ENCODE data around the gene SSR4.
A peak's percentile ranks its signal among the peaks of the same experiment; 100 is the strongest.

Gene SSR4

DNA sequence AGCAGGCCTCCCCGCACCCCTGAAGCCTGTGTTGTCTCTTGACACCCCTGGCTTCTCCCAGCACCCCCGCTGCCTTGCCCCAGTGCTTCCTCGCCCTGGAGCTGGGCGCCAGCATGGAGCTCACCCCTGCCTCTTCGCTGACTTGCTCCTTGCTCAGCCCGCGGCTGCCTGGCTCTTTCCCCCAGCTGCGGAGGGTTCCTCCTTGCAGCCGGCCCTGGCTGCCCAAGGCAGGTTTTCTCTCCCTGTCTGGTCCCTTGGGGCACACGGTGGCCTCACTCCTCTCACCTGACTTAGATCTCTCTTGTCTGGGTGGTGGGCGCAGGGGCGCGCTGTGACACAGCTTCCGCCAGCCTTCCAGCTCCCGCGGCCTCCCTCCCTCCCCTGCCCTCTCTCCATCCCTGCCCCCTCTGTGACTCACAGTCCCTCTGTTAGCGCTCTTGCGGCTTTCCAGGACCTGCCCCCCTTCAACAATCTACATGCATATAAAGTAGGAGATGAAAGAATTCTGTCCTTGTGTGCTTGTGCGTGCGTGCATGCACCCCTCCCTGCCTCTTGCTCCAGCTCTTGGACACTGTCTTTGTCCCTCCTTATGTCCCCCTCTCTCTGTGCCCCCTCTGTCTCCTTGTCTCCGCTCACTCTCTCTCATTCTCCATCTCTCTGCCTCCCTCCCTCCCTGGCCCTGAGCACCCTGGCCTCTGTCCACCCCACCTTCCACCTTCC is 28.2 kb upstream of the SSR4 start:
- CTCF ChIA-PET: no interaction called here
- POLR2A ChIA-PET (ENCODE audit: low non-redundant PET): interaction anchor here (0.6 kb wide), 1 partner anchor 42 kb away, joined by 3 read pairs; the partner anchor contains the start of gene BCAP31
- peak overlapping the region; percentile 91 for H3K27ac ChIP-seq
- peak; percentile 60 for DNase-seq (ENCODE audit: low spot score)
- TF ChIP-seq, protein P1, sequence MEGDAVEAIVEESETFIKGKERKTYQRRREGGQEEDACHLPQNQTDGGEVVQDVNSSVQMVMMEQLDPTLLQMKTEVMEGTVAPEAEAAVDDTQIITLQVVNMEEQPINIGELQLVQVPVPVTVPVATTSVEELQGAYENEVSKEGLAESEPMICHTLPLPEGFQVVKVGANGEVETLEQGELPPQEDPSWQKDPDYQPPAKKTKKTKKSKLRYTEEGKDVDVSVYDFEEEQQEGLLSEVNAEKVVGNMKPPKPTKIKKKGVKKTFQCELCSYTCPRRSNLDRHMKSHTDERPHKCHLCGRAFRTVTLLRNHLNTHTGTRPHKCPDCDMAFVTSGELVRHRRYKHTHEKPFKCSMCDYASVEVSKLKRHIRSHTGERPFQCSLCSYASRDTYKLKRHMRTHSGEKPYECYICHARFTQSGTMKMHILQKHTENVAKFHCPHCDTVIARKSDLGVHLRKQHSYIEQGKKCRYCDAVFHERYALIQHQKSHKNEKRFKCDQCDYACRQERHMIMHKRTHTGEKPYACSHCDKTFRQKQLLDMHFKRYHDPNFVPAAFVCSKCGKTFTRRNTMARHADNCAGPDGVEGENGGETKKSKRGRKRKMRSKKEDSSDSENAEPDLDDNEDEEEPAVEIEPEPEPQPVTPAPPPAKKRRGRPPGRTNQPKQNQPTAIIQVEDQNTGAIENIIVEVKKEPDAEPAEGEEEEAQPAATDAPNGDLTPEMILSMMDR (conservative IDR thresholded peaks at IDR 0.05; ENCODE audit: low read depth): no peak

DNA sequence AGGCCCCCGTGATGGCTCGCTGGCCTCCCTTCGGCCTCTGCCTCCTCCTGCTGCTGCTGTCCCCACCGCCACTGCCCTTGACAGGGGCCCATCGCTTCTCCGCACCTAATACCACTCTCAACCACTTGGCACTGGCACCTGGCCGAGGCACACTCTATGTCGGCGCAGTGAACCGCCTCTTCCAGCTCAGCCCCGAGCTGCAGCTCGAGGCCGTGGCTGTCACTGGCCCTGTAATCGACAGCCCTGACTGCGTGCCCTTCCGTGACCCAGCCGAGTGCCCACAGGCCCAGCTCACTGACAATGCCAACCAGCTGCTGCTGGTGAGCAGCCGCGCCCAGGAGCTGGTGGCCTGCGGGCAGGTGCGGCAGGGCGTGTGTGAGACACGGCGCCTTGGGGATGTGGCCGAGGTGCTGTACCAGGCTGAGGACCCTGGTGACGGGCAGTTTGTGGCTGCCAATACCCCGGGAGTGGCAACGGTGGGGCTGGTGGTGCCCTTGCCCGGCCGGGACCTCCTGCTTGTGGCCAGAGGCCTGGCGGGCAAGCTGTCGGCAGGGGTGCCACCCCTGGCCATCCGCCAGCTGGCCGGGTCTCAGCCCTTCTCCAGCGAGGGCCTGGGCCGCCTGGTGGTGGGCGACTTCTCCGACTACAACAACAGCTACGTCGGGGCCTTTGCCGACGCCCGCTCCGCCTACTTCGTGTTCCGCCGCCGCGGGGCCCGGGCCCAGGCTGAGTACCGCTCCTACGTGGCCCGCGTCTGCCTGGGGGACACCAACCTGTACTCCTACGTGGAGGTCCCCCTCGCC is 27.4 kb upstream of the SSR4 start:
- POLR2A ChIA-PET (ENCODE audit: low non-redundant PET): interaction anchor here (0.6 kb wide), 1 partner anchor 43 kb away, joined by 3 read pairs; the partner anchor contains the start of gene BCAP31
- no peak for DNase-seq (ENCODE audit: low spot score)
- CTCF ChIA-PET: no interaction called here
- TF ChIP-seq, protein P1 (conservative IDR thresholded peaks at IDR 0.05; ENCODE audit: low read depth): no peak
- peak overlapping the region; percentile 91 for H3K27ac ChIP-seq

DNA sequence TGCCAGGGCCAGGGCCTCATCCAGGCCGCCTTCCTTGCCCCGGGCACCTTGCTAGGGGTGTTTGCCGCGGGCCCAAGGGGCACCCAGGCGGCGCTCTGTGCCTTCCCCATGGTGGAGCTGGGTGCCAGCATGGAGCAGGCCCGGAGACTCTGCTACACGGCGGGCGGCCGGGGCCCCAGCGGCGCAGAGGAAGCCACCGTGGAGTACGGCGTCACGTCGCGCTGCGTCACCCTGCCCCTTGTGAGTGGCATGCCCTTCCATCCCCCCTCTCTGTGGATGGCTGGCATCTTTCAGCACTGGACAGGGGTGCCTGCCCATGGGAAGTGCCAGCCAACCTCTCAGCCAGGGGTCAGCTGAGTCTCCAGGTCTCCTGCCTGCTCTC is 26.8 kb upstream of the SSR4 start:
- POLR2A ChIA-PET (ENCODE audit: low non-redundant PET): no interaction called here
- no peak overlapping the region for H3K27ac ChIP-seq
- CTCF ChIA-PET: no interaction called here
- DNase-seq (ENCODE audit: low spot score): no peak
- TF ChIP-seq, protein P1 (conservative IDR thresholded peaks at IDR 0.05; ENCODE audit: low read depth): no peak

DNA sequence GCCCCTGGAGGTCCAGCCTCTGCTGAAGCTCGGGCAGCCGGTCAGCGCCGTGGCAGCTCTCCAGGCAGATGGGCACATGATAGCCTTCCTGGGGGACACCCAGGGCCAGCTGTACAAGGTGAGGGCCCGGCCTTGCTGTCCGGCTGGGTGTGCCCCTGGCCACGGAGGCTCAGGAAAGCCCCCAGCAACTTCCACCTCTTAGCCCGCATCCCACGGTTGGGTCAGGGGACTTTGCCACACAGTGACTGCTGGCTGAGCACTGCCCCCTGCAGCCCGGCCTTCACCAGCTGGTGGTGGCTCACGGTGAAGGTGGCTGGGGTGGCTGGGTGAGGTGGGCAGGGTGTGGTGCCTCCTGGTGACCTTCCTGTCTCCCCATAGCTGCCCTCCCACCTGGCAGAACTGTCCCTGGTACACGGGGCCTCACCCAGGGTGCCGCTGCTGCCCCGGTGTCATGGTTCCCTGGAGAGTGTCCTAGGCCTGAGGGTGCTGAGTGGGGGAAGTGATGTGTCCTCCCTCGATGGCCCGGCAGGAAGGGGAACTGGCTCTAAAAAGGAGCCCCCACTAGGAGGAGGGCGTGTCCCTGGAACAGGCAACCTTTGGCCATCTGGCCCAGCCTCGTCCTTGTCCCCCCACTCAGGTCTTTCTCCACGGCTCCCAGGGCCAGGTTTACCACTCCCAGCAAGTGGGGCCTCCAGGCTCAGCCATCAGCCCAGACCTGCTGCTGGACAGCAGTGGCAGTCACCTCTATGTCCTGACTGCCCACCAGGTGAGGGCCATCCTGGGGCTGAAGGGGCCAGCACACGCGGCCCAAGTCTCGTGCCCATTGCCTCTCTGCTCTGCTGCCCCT is 25.9 kb upstream of the SSR4 start:
- H3K27ac ChIP-seq: no peak overlapping the region
- ChIA-PET POLR2A (ENCODE audit: low non-redundant PET) (no interaction called here), CTCF (interaction anchor here (0.8 kb wide), 1 partner anchor 10 kb away, joined by 3 read pairs; no protein-coding TSS in a partner anchor)
- TF ChIP-seq, protein P1 (conservative IDR thresholded peaks at IDR 0.05; ENCODE audit: low read depth): no peak
- no peak for DNase-seq (ENCODE audit: low spot score)

DNA sequence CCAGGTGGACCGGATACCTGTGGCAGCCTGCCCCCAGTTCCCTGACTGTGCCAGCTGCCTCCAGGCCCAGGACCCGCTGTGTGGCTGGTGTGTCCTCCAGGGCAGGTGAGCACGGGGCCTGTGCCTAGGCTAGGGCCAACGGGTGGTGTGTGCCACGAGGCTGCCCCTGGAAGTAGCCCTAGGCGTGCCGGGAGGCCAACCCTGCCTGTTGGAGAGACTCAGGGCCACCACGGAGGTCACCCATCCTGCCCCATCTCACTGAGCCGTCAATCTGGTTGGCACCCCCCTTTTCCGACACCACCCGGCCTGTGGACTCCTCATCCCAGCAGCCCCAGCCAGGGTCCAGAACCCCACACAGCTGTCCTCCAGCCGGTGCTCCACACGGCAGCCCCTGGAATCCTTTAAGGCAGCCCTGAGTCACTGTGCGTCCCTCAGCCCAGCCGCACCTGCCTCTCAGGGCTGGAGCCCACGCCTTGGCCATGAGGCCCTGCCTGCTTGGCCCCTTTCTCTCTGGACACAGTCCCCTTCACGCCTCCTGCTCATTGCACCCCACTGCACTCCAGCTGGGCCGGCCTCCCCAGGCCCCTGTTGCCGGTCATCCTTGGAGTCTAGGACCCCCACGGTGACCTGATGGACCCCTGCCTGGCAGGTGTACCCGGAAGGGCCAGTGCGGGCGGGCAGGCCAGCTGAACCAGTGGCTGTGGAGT is 25.2 kb upstream of the SSR4 start:
- ChIA-PET CTCF (interaction anchor here (0.6 to 0.8 kb wide), 2 partner anchors 9 kb away, joined by 3 to 5 read pairs; no protein-coding TSS in a partner anchor), POLR2A (ENCODE audit: low non-redundant PET) (no interaction called here)
- TF ChIP-seq, protein P1 (conservative IDR thresholded peaks at IDR 0.05; ENCODE audit: low read depth): no peak
- H3K27ac ChIP-seq: no peak overlapping the region
- no peak for DNase-seq (ENCODE audit: low spot score)

All from RWPE1 (cell line).